IMR-90 (cell line): ENCODE measurements around the gene C6.

Experiments
- CEBPB ChIP-seq: IDR thresholded peaks from 2 replicates; pipeline ENCODE4 v1.6.1; 2012; ENCODE audit warnings: low read depth, low read length, improper control_type of control experiment
- CHD1 ChIP-seq: IDR thresholded peaks from 2 replicates; pipeline ENCODE4 v1.6.1; 2012; ENCODE audit warnings: low read depth, low read length, improper control_type of control experiment
- CTCF ChIP-seq: conservative IDR thresholded peaks from 2 replicates; pipeline ENCODE4 v1.5.1; 2012; ENCODE audit warnings: mild to moderate bottlenecking, low read depth, low read length, improper control_type of control experiment
- ELK1 ChIP-seq: fragments of 150-350 bp; IDR thresholded peaks from 2 replicates; pipeline ENCODE4 v1.6.1; 2016; ENCODE audit warnings: low read depth, mild to moderate bottlenecking, low read length, moderate library complexity, borderline replicate concordance
- FOS ChIP-seq: fragments of 150-350 bp; IDR thresholded peaks from 2 replicates; pipeline ENCODE4 v1.6.1; 2016; ENCODE audit warnings: low read depth, low read length
- MAFK ChIP-seq: IDR thresholded peaks from 2 replicates; pipeline ENCODE4 v1.6.1; 2012; ENCODE audit warnings: low read depth, low read length, improper control_type of control experiment
- MAZ ChIP-seq: IDR thresholded peaks from 2 replicates; pipeline ENCODE4 v1.6.1; 2012; ENCODE audit warnings: low read depth, mild to moderate bottlenecking, low read length, improper control_type of control experiment, moderate library complexity, borderline replicate concordance
- POLR2A ChIP-seq: IDR thresholded peaks from 2 replicates; pipeline ENCODE4 v1.6.1; 2012; ENCODE audit warnings: mild to moderate bottlenecking, low read depth, low read length
- RFX5 ChIP-seq: IDR thresholded peaks from 2 replicates; pipeline ENCODE4 v1.8.0; 2012; ENCODE audit warnings: low read depth, mild to moderate bottlenecking, low read length, moderate library complexity
- SMC3 ChIP-seq: fragments of 150-350 bp; IDR thresholded peaks from 2 replicates; pipeline ENCODE4 v1.6.1; 2016; ENCODE audit warnings: low read depth, mild to moderate bottlenecking, antibody characterized with exemption, low read length, moderate library complexity
- USF2 ChIP-seq: fragments of 150-350 bp; IDR thresholded peaks from 2 replicates; pipeline ENCODE4 v1.6.1; 2017; ENCODE audit warnings: mild to moderate bottlenecking, antibody characterized with exemption, low read length, low read depth

- TF ChIP-seq CTCF (no peak), CEBPB (no peak), SMC3 (no peak), POLR2A (no peak), ELK1 (no peak), RFX5 (no peak), CHD1 (no peak), MAFK (no peak), MAZ (no peak), FOS (no peak), USF2 (no peak)
These were observed 55.9 kb downstream of the C6 start for GRCh38 chr5:41157272-41157894.
